Tongue (tissue), 1 donor: ENCODE results near the gene EFNB3. TPM values are rescaled to one million over a fixed set of nuclear protein-coding genes. Genes with fewer than 3 reads are reported as not detected.

Experiments
- total RNA-seq: library from RNA; depleted of rRNA; stranded (reverse); fragments of >200 nt; gene quantifications from one replicate; pipeline ENCODE4 v1.2.3, GENCODE V29; 2014

EFNB3 gene
- total RNA-seq, 1 donor from 2014 or later = 2.3 TPM

Other genes starting within 250 kb of the EFNB3 start
- 22.9 TPM for gene ZBTB4, start 225.6 kb upstream of the EFNB3 start, total RNA-seq
- gene SLC35G6, start 223.8 kb upstream of the EFNB3 start, total RNA-seq = not detected
- gene POLR2A, start 220.8 kb upstream of the EFNB3 start, total RNA-seq = 71.4 TPM
- 18.0 TPM for gene TNFSF12, start 156.1 kb upstream of the EFNB3 start, total RNA-seq
- 6.6 TPM for gene TNFSF13, start 146.5 kb upstream of the EFNB3 start, total RNA-seq
- 36.8 TPM for gene SENP3, start 143.3 kb upstream of the EFNB3 start, total RNA-seq
- 2.4 TPM for gene CD68, start 125.6 kb upstream of the EFNB3 start, total RNA-seq
- gene MPDU1, start 121.3 kb upstream of the EFNB3 start, total RNA-seq = 27.4 TPM
- 9.6 TPM for gene SOX15, start 115.1 kb upstream of the EFNB3 start, total RNA-seq
- gene FXR2, start 90.3 kb upstream of the EFNB3 start, total RNA-seq = 47.8 TPM
- gene SAT2, start 77.4 kb upstream of the EFNB3 start, total RNA-seq = 33.2 TPM
- not detected for gene SHBG, start 75.1 kb upstream of the EFNB3 start, total RNA-seq
- 0.92 TPM for gene ATP1B2, start 54.3 kb upstream of the EFNB3 start, total RNA-seq
- gene TP53, start 17.7 kb upstream of the EFNB3 start, total RNA-seq = 23.6 TPM
- 5.2 TPM for gene WRAP53, start 16.7 kb upstream of the EFNB3 start, total RNA-seq
- 0.31 TPM for gene DNAH2, start 12.5 kb downstream of the EFNB3 start, total RNA-seq
- gene KDM6B, start 129.0 kb downstream of the EFNB3 start, total RNA-seq = 8.4 TPM
- 4.5 TPM for gene TMEM88, start 149.9 kb downstream of the EFNB3 start, total RNA-seq
- gene NAA38, start 152.4 kb downstream of the EFNB3 start, total RNA-seq = 64.7 TPM
- 12.8 TPM for gene CYB5D1, start 152.8 kb downstream of the EFNB3 start, total RNA-seq
- 78.9 TPM for gene CHD3, start 183.6 kb downstream of the EFNB3 start, total RNA-seq
- 12.5 TPM for gene RNF227, start 211.1 kb downstream of the EFNB3 start, total RNA-seq
- 0.82 TPM for gene KCNAB3, start 224.7 kb downstream of the EFNB3 start, total RNA-seq
- 21.7 TPM for gene TRAPPC1, start 226.7 kb downstream of the EFNB3 start, total RNA-seq
- gene CNTROB, start 227.0 kb downstream of the EFNB3 start, total RNA-seq = 18.2 TPM